Astrocyte (in vitro differentiated cells and primary cell): ENCODE measurements around the gene THSD7B. TPM values are rescaled to one million over a fixed set of nuclear protein-coding genes. Genes with fewer than 3 reads are reported as not detected.

Experiments
- DNase-seq: peaks from one replicate; pipeline ENCODE4 v3.0.0-alpha.2; 2010; ENCODE audit warnings: low read depth
- FAIRE-seq: peaks from 2 replicates; lab custom pipeline; 2011; peaks lifted over from hg19 to GRCh38; lab: Jason Lieb, UNC
- H2AFZ ChIP-seq: 2 replicates; pipeline ENCODE4 v1.6.0; 2012; ENCODE audit warnings: low read depth, low read length, inconsistent platforms
- H3K27ac ChIP-seq: 2 replicates; pipeline ENCODE4 v1.5.1; 2011; ENCODE audit warnings: low read depth, low read length, inconsistent platforms
- H3K27me3 ChIP-seq: 2 replicates; pipeline ENCODE4 v1.6.0; 2011; ENCODE audit warnings: low read length, inconsistent platforms; ENCODE audit not compliant: insufficient read depth
- H3K36me3 ChIP-seq: 2 replicates; pipeline ENCODE4 v1.5.1; 2011; ENCODE audit warnings: low read length, inconsistent platforms; ENCODE audit not compliant: insufficient read depth
- H3K4me1 ChIP-seq: 2 replicates; pipeline ENCODE4 v1.5.1; 2011; ENCODE audit warnings: low read length, inconsistent platforms; ENCODE audit not compliant: insufficient read depth
- H3K4me2 ChIP-seq: 2 replicates; pipeline ENCODE4 v1.6.0; 2012; ENCODE audit warnings: low read length, inconsistent platforms
- H3K4me3 ChIP-seq: 2 replicates; pipeline ENCODE4 v1.5.1; 2011; ENCODE audit warnings: low read depth, mild to moderate bottlenecking, low read length, inconsistent platforms; ENCODE audit not compliant: insufficient read depth
- H3K79me2 ChIP-seq: 2 replicates; pipeline ENCODE4 v1.6.0; 2012; ENCODE audit warnings: mild to moderate bottlenecking, low read length, inconsistent platforms; ENCODE audit not compliant: insufficient read depth
- H3K9ac ChIP-seq: 2 replicates; pipeline ENCODE4 v1.6.0; 2012; ENCODE audit warnings: mild to moderate bottlenecking, low read length, inconsistent platforms
- H3K9me3 ChIP-seq: 2 replicates; pipeline ENCODE4 v1.5.1; 2012; ENCODE audit warnings: low read depth, mild to moderate bottlenecking, low read length, inconsistent platforms; ENCODE audit not compliant: insufficient read depth
- H4K20me1 ChIP-seq: 2 replicates; pipeline ENCODE4 v1.6.0; 2012; ENCODE audit warnings: low read length, inconsistent platforms; ENCODE audit not compliant: insufficient read depth
- H3K27ac Mint-ChIP-seq: one replicate; pipeline ENCODE4 v1.8.0; 2021; ENCODE audit warnings: mild to moderate bottlenecking, mixed read lengths; ENCODE audit not compliant: unreplicated experiment
- H3K27me3 Mint-ChIP-seq: one replicate; pipeline ENCODE4 v1.8.0; 2021; ENCODE audit warnings: low read depth, mixed read lengths; ENCODE audit not compliant: unreplicated experiment
- H3K36me3 Mint-ChIP-seq: one replicate; pipeline ENCODE4 v1.8.0; 2021; ENCODE audit warnings: low read depth, mixed read lengths; ENCODE audit not compliant: unreplicated experiment
- H3K4me1 Mint-ChIP-seq: one replicate; pipeline ENCODE4 v1.8.0; 2021; ENCODE audit warnings: low read depth, mixed read lengths; ENCODE audit not compliant: unreplicated experiment
- H3K4me3 Mint-ChIP-seq: one replicate; pipeline ENCODE4 v1.8.0; 2021; ENCODE audit warnings: mild to moderate bottlenecking, moderate library complexity, mixed read lengths; ENCODE audit not compliant: unreplicated experiment
- H3K9me3 Mint-ChIP-seq: one replicate; pipeline ENCODE4 v1.8.0; 2021; ENCODE audit warnings: mild to moderate bottlenecking, mixed read lengths; ENCODE audit not compliant: unreplicated experiment
- CTCF ChIP-seq: IDR thresholded peaks from 2 replicates; pipeline ENCODE4 v1.5.1; 2011; ENCODE audit warnings: low read depth, mild to moderate bottlenecking, inconsistent platforms, low read length, moderate library complexity; ENCODE audit not compliant: insufficient read depth
- EZH2 ChIP-seq: IDR thresholded peaks from 2 replicates; pipeline ENCODE4 v1.6.1; 2012; ENCODE audit warnings: mild to moderate bottlenecking, low read length, inconsistent platforms; ENCODE audit not compliant: insufficient read depth
- total RNA-seq: library from RNA; stranded (reverse); gene quantifications from 2 replicates; pipeline ENCODE4 v1.2.1, GENCODE V29; 2021

THSD7B gene
- total RNA-seq, 1 donor from 2014 or later = 0.18 TPM

GRCh38 chr2:137420744-137421143, 655.4 kb downstream of the THSD7B start:
- H3K27ac ChIP-seq = no peak overlapping the region
- no peak overlapping the region for H3K4me3 Mint-ChIP-seq
- H3K79me2 ChIP-seq = no peaks in the 10 kb centered on the region
- H3K27ac Mint-ChIP-seq = no peak overlapping the region
- TF ChIP-seq EZH2 (no peak), CTCF (no peak)
- H3K36me3 ChIP-seq = no peaks in the 10 kb centered on the region
- no peak overlapping the region for H3K4me3 ChIP-seq
- no peak overlapping the region for H2AFZ ChIP-seq
- no peaks in the 10 kb centered on the region for H3K9me3 ChIP-seq
- DNase-seq (no peak), FAIRE-seq (no peak)
- H3K36me3 Mint-ChIP-seq = no peaks in the 10 kb centered on the region
- no peaks in the 10 kb centered on the region for H3K27me3 ChIP-seq
- peaks cover 1% of the 10 kb centered on the region for H3K4me1 Mint-ChIP-seq
- H4K20me1 ChIP-seq = no peaks in the 10 kb centered on the region
- H3K4me1 ChIP-seq = no peaks in the 10 kb centered on the region
- no peak overlapping the region for H3K9ac ChIP-seq
- H3K27me3 Mint-ChIP-seq = no peaks in the 10 kb centered on the region
- no peak overlapping the region for H3K4me2 ChIP-seq
- peaks cover 3% of the 10 kb centered on the region for H3K9me3 Mint-ChIP-seq

DNA sequence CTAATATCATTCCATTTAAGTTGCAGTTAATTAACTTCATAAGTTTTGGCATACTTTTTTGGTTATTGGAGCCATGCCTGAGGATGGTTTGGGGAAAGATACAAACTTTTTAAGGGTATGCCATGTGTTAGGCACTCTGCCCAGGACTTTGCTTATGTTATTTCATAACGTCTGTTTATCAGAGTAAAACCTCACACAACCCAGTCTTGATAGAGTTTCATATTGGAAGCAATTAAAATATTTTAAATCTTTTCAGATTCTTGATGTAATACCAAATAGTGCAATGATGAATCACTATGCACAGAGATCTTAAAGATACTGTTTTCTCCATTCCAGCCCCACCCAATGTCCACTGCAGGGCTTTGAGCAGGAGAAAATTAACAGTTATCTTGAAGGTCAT, 669.8 kb downstream of the THSD7B start:
- Mint-ChIP-seq H3K27ac (no peak overlapping the region), H3K36me3 (no peaks in the 10 kb centered on the region), H3K27me3 (peaks cover 2% of the 10 kb centered on the region), H3K4me3 (no peak overlapping the region), H3K9me3 (no peaks in the 10 kb centered on the region), H3K4me1 (peaks cover 2% of the 10 kb centered on the region)
- no peaks in the 10 kb centered on the region for H3K4me1 ChIP-seq
- FAIRE-seq (no peak), DNase-seq (no peak)
- no peak overlapping the region for H2AFZ ChIP-seq
- no peaks in the 10 kb centered on the region for H3K36me3 ChIP-seq
- TF ChIP-seq EZH2 (no peak), CTCF (no peak)
- H3K9ac ChIP-seq = no peak overlapping the region
- H3K4me3 ChIP-seq = no peak overlapping the region
- H3K27me3 ChIP-seq = no peaks in the 10 kb centered on the region
- no peaks in the 10 kb centered on the region for H3K9me3 ChIP-seq
- H3K27ac ChIP-seq = no peak overlapping the region
- no peaks in the 10 kb centered on the region for H3K79me2 ChIP-seq
- H3K4me2 ChIP-seq = no peak overlapping the region
- H4K20me1 ChIP-seq = no peaks in the 10 kb centered on the region

DNA sequence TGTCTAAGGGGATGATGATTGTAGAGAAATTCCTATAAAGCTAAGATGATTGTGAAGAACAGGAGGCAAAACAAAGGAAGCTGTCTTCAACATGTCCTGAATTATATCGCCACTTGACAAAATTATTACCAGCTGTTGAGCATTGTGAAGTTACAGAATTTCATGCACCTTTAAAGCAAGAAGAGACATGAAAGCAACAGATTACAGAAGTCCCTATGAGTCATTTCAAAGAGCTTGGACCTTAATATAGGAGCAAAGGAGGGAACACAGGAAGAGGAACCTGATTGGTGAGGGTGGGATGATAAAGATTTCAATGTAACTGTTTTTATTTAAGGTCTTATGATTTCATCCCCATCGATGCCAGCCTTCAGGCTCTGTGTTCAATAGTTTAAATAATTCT, 672.0 kb downstream of the THSD7B start:
- no peaks in the 10 kb centered on the region for H3K9me3 Mint-ChIP-seq
- TF ChIP-seq EZH2 = no peak
- no peak for TF ChIP-seq CTCF
- no peaks in the 10 kb centered on the region for H3K27me3 ChIP-seq
- FAIRE-seq (no peak), DNase-seq (no peak)
- H3K4me2 ChIP-seq = no peak overlapping the region
- H3K27ac ChIP-seq = no peak overlapping the region
- H3K36me3 ChIP-seq = no peaks in the 10 kb centered on the region
- peaks cover 2% of the 10 kb centered on the region for H3K27me3 Mint-ChIP-seq
- no peaks in the 10 kb centered on the region for H4K20me1 ChIP-seq
- H3K9me3 ChIP-seq = no peaks in the 10 kb centered on the region
- no peaks in the 10 kb centered on the region for H3K79me2 ChIP-seq
- no peak overlapping the region for H3K9ac ChIP-seq
- H3K27ac Mint-ChIP-seq = no peak overlapping the region
- peaks cover 1% of the 10 kb centered on the region for H3K4me1 Mint-ChIP-seq
- H2AFZ ChIP-seq = no peak overlapping the region
- H3K4me3 ChIP-seq = no peak overlapping the region
- H3K36me3 Mint-ChIP-seq = no peaks in the 10 kb centered on the region
- H3K4me1 ChIP-seq = no peaks in the 10 kb centered on the region
- H3K4me3 Mint-ChIP-seq = no peak overlapping the region
